Measurements from ENCODE around the gene TEKT3. TPM values are rescaled to one million over a fixed set of nuclear protein-coding genes. Genes with fewer than 3 reads are reported as not detected.

The TEKT3 gene
- total RNA-seq, 4 donors from 2014 or later: 0.51 to 3.3 (median 0.89) TPM

- no peak for TF ChIP-seq CTCF (IDR thresholded peaks at IDR 0.05; ENCODE audit: low read depth)
Observed at GRCh38 chr17:15301845-15302244, 39.6 kb downstream of the TEKT3 start.

- TF ChIP-seq CTCF (IDR thresholded peaks at IDR 0.05; ENCODE audit: low read depth): no peak
Observed at GRCh38 chr17:15298176-15298575, 43.2 kb downstream of the TEKT3 start.

GRCh38 chr17:15293558-15293957 is 47.8 kb downstream of the TEKT3 start:
- TF ChIP-seq CTCF (IDR thresholded peaks at IDR 0.05; ENCODE audit: low read depth): no peak

- no peak for TF ChIP-seq CTCF (IDR thresholded peaks at IDR 0.05; ENCODE audit: low read depth)
Observed at GRCh38 chr17:15291674-15292361, 49.6 kb downstream of the TEKT3 start.

GRCh38 chr17:15290605-15291004 is 50.8 kb downstream of the TEKT3 start:
- TF ChIP-seq CTCF (IDR thresholded peaks at IDR 0.05; ENCODE audit: low read depth): no peak

- TF ChIP-seq CTCF (IDR thresholded peaks at IDR 0.05; ENCODE audit: low read depth): no peak
Observed at GRCh38 chr17:15289285-15290183, 51.9 kb downstream of the TEKT3 start.

GRCh38 chr17:15288859-15289258 is 52.5 kb downstream of the TEKT3 start:
- no peak for TF ChIP-seq CTCF (IDR thresholded peaks at IDR 0.05; ENCODE audit: low read depth)

Data from subcutaneous adipose tissue (tissue), 4 donors.